Measurements from ENCODE around the gene EVA1C. TPM values are rescaled to one million over a fixed set of nuclear protein-coding genes. Genes with fewer than 3 reads are reported as not detected.
A peak's percentile ranks its signal among the peaks of the same experiment; 100 is the strongest.
"Not testable (repeated sequence)": the region's sequence is repeated elsewhere in the genome, so short reads cannot be mapped to it uniquely, and the experiment has no call there.

EVA1C gene
- total RNA-seq, 2 donors from 2014 or later, result 25.5 to 45.9 TPM

DNA sequence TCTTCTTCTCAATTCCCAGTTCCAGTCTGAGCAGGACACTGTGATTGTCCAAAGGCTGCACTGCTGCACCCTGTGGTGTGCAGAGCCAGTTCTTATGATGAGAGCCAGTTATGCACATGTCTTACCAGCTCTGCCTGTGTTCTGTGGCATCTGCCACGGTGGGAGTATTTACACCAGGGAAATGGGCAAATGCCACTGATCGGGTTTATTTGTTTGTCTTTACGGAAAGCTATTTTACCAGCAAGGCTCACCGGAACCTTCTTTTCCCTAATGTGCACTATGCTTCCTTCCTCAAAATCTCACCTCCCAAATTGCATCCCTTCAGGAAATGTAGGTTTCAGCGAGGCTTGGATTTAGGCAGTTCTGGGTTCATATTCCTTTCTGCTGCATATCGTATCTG, 49.0 kb downstream of the EVA1C start:
- Histone ChIP-seq H3K4me1 (peaks cover 0 to 31% of the 10 kb centered on the region in 2 donors), H3K27me3 (no peaks in the 10 kb centered on the region), H3K9me3 (no peaks in the 10 kb centered on the region), H3K4me3 (no peak overlapping the region), H3K36me3 (peaks cover 53% of the 10 kb centered on the region), H3K27ac (no peak overlapping the region)
- TF ChIP-seq, protein P1, sequence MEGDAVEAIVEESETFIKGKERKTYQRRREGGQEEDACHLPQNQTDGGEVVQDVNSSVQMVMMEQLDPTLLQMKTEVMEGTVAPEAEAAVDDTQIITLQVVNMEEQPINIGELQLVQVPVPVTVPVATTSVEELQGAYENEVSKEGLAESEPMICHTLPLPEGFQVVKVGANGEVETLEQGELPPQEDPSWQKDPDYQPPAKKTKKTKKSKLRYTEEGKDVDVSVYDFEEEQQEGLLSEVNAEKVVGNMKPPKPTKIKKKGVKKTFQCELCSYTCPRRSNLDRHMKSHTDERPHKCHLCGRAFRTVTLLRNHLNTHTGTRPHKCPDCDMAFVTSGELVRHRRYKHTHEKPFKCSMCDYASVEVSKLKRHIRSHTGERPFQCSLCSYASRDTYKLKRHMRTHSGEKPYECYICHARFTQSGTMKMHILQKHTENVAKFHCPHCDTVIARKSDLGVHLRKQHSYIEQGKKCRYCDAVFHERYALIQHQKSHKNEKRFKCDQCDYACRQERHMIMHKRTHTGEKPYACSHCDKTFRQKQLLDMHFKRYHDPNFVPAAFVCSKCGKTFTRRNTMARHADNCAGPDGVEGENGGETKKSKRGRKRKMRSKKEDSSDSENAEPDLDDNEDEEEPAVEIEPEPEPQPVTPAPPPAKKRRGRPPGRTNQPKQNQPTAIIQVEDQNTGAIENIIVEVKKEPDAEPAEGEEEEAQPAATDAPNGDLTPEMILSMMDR (IDR thresholded peaks at IDR 0.05), result no peak
- DNase-seq (ENCODE audit: low spot score), result no peak

DNA sequence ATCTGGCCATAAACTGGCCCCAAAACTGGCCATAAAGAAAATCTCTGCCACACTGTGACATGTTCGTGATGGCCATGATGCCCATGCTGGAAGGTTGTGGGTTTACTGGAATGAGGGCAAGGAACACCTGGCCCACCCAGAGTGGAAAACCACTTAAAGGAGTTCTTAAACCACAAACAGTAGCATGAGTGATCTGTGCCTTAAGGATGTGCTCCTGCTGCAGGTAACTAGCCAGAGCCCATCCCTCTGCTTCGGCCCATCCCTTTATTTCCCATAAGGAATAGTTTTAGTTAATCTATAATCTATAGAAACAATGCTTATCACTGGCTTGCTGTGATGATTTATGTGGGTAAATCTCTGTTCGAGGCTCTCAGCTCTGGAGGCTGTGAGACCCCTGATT, 50.1 kb downstream of the EVA1C start:
- H3K9me3 ChIP-seq; H3K27me3 ChIP-seq; H3K4me3 ChIP-seq; DNase-seq (ENCODE audit: low spot score): not testable (repeated sequence)
- Histone ChIP-seq H3K27ac (peak overlapping the region; percentile 7 to 68), H3K4me1 (peaks cover 0 to 20% of the 10 kb centered on the region in 2 donors), H3K36me3 (peaks cover 53% of the 10 kb centered on the region)

DNA sequence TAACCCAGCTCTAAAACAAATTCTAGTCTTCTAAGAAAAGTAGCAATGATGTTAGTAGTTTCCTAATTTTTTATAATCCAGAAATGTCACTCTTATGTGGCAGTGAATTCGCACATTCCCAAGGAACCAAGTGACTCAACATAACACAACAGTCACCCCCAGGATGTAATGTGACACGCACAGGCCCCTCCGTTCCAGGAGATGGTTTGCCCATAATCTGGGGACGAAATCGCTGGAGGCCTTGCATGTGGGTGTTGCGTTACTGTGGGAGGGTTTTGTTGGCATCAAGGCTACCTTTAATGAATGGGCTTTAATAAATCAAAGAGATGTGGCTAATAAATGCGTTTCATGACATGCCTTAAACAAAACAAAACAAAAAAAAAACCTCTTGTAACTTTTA, 50.9 kb downstream of the EVA1C start:
- Histone ChIP-seq H3K4me1 (peaks cover 0 to 13% of the 10 kb centered on the region in 2 donors), H3K4me3 (no peak overlapping the region), H3K36me3 (peaks cover 50% of the 10 kb centered on the region), H3K9me3 (no peaks in the 10 kb centered on the region), H3K27me3 (no peaks in the 10 kb centered on the region), H3K27ac (peak overlapping the region; percentile 67 to 68)
- TF ChIP-seq, protein P1 (IDR thresholded peaks at IDR 0.05), result no peak
- DNase-seq (ENCODE audit: low spot score), result peak; percentile 65

DNA sequence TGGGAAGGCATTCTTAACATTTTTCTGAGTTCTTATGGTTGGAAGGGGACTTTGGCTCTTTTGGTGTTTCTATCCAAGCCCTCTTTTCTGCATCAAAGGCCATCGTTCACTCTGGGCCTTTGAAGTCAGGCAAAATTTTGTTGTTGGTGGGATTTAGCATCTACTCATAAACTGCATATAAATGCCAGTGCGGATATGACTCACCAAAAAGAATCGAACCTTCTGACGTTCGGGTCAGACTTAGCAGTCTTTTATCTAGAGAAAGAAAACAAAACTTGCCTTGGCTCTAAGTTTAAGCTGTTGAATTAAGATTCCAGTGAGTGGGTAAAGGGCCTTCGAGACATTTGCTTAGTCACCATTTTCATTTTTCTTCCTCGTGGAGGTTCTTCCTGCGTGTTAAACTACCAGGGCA, 51.4 kb downstream of the EVA1C start:
- no peaks in the 10 kb centered on the region for H3K27me3 ChIP-seq
- no peaks in the 10 kb centered on the region for H3K9me3 ChIP-seq
- peak; percentile 63 for DNase-seq (ENCODE audit: low spot score)
- H3K27ac ChIP-seq, result peak overlapping the region; percentile 67 to 68
- H3K4me1 ChIP-seq, result peaks cover 0 to 13% of the 10 kb centered on the region in 2 donors
- TF ChIP-seq, protein P1 (IDR thresholded peaks at IDR 0.05), result no peak
- H3K4me3 ChIP-seq, result no peak overlapping the region
- peaks cover 50% of the 10 kb centered on the region for H3K36me3 ChIP-seq

DNA sequence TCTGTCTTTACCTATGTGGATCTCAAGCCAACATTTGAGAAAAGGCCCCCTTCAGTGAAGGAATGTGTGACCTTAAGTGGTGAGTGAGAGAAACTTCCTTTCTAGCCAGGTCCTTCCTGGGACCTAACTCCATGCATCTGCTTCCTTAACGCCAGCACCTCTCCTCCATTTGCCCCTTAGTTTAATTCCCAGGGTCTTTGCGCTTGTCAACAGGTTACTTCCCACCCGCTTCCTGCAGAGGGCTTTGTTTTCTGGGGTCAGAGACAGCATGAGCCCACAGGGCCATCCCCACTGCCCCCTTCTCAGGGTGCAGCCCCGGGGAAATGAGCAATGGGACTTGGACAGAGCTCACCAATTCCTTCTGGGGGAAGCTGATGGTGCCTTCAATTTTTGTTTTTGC, 54.8 kb downstream of the EVA1C start:
- no peak overlapping the region for H3K4me3 ChIP-seq
- no peaks in the 10 kb centered on the region for H3K27me3 ChIP-seq
- H3K27ac ChIP-seq, result no peak overlapping the region
- no peaks in the 10 kb centered on the region for H3K9me3 ChIP-seq
- no peak for DNase-seq (ENCODE audit: low spot score)
- H3K36me3 ChIP-seq, result peaks cover 46% of the 10 kb centered on the region
- H3K4me1 ChIP-seq, result peaks cover 0 to 13% of the 10 kb centered on the region in 2 donors
- TF ChIP-seq, protein P1 (IDR thresholded peaks at IDR 0.05), result no peak

DNA sequence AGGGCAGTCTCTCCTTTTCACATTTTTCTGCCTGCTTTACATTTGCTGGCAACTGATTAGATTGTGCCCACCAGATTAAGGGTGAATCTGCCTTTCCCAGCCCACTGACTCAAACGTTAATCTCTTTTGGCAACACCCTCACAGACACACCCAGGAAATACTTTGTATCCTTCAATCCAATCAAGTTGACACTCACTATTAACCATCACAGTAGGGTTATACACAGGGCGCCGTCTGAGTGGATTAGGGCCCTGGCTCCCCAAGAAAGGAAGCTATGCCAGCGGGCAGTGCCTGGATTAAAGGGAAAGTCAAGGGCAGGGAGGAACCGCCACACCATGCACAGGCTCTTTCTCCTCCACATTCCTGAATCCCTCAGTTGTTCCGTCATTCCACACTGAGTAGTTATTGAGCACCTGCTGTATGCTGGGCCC, 56.2 kb downstream of the EVA1C start:
- no peak overlapping the region for H3K27ac ChIP-seq
- no peak overlapping the region for H3K4me3 ChIP-seq
- H3K27me3 ChIP-seq, result no peaks in the 10 kb centered on the region
- no peak for DNase-seq (ENCODE audit: low spot score)
- H3K4me1 ChIP-seq, result peaks cover 0 to 7% of the 10 kb centered on the region in 2 donors
- TF ChIP-seq, protein P1 (IDR thresholded peaks at IDR 0.05), result no peak
- no peaks in the 10 kb centered on the region for H3K9me3 ChIP-seq
- peaks cover 57% of the 10 kb centered on the region for H3K36me3 ChIP-seq

All from right atrium auricular region (tissue), 2 donors.